Kidney glomerular epithelial cell (primary cell): ENCODE data around the gene MMD2.
A peak's percentile ranks its signal among the peaks of the same experiment; 100 is the strongest.
"Not testable (repeated sequence)": the region's sequence is repeated elsewhere in the genome, so short reads cannot be mapped to it uniquely, and the experiment has no call there.

Source experiments
- DNase-seq: peaks from one replicate; lab custom pipeline; 2025; lab: John Stamatoyannopoulos, UW

The MMD2 gene

DNA sequence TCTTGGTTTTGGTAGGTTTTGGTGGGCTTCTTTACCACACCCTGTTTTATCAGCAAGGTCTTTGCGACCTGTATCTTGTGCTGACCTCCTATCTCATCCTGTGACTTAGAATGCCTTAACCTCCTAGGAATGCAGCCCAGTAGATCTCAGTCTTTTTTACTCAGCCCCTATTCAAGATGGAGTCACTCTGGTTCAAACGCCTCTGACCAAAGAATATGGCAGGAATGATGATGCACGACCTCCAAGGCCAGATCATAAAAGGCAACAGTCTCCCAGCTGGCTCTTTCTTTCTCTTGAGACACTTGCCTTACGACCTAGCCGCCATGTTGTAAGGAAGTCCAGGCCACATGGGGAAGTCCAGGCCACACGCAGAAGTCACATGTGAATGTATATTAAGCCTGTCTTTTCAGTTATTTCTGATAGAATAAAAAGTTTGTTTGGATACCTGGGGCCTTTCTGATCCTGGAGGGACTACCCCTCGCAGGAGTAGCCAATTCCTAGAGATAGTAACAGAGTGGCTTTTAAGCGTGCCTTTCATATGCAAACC lies 65.0 kb downstream of the MMD2 start:
- DNase-seq, result no peak

DNA sequence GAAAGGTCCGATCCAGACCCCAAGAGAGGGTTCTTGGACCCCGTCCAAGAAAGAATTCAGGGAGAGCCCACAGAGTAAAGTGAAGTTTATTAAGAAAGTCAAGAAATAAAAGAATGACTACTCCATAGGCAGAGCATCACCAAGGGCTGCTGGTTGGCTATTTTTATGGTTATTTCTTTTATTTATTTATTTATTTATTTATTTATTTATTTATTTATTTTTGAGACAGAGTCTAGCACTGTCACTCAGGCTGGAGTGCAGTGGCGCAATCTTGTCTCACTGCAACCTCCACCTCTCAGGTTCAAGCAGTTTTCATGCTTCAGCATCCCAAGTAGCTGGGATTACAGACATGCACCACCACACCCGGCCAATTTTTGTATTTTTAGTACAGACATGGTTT lies 65.8 kb downstream of the MMD2 start:
- DNase-seq, result not testable (repeated sequence)

DNA sequence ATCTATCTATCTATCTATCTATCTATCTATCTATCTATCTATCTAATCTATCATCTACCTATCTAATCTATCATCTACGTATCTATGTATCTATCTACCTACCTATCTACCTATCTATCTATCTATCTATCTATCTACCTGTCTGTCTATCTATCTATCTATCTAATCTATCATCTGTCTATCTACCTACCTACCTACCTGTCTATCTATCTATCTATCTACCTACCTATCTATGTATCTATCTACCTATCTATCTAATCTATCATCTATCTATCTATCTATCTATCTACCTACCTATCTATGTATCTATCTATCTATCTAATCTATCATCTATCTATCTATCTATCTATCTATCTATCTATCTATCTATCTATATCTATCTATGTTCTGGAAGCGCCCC lies 67.5 kb downstream of the MMD2 start:
- DNase-seq, result not testable (repeated sequence)

DNA sequence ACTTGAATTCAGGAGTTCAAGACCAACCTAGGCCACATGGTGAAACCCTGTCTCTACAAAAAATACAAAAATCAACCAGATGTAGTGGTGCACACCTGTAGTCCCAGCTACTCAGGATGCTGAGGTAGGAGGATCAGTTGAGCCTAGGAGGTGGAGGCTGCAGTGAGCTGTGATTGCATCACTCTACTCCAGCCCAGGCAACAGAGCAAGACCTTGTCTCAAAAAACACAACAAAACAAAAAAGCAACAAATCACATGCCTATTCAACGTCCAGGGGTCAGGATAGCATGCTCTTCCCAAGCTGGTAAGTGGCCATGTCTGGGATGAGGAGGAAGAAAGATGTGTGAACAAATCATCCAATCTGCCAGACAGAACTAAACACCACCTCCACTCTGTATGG lies 69.3 kb downstream of the MMD2 start:
- DNase-seq, result no peak

DNA sequence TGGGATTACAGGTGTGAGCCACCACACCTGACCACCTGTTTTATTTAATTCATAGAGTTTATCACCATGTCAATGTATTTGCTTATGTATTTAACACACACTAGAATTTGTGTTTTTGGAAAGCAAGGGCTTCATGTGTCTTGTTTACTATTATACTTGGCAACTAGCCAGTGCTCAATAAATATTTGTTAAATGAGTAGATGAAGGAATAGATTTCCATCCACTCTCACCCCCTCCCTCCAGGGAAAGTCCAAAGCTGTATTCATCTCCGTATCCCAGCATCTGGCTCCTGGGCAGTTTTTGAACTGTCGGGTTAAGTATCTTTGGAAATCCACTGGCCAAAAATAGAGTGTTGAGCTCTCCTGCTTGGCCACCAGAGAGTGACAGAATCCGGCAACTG lies 70.8 kb downstream of the MMD2 start:
- no peak for DNase-seq

DNA sequence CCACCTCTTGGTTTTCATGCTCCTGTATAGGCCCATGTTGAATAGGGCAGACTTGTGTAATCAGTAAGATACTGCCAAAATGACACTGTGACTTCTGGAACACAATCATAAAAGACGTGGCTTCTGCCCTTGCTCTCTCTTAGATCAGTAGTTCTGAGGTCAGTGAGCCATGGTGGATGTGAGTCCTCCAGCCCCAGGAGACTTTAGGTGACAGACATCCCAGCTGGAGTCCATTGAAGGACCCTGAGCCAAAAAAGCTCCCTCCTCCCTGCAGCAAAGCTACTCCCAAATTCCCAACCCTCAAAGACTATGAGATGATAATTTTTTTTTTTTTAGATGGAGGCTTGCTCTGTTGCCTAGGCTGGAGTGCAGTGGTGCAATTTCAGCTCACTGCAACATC lies 72.3 kb downstream of the MMD2 start:
- DNase-seq, result no peak

DNA sequence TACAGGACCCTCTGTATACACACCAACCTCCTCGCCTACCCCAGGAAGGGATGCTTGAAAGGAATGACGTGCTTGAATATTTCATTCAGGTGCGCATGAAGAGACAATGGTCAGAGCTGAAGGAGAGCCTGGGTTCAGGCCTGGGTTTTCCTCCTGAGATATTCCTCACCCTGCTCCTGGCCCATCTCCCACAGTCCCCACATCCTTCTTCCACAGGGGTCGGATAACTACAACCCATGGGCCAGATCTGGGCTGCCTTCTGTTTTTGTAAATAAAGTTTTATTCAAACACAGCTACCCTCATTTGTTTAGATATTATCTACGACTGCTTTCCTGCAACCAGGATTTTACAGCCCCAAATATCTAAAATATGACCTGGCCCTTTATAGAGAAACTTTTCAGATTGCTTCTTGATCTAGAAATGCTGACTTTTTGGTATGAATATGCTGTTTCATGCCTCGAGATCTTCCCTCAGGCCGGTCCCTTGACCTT lies 73.6 kb downstream of the MMD2 start:
- DNase-seq, result no peak

DNA sequence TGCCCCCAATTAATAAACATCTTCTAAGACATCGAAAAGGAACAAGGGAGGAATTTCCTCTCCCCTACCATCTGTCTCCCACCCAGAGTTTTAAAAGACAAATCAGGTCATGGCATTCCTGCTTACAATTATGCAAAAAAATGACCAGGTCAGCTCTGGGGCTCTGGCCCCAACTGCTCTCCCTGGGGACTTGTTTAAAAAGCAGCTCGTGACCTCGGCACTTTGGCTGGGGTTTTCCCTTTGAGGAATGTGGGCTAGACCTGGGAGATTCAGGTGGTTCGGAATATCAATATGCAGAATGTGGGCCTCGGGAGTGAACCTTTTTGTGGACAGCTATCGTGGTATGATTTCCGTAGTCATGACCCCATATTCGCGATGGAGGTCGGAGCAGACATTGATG lies 74.8 kb downstream of the MMD2 start:
- DNase-seq, result no peak

DNA sequence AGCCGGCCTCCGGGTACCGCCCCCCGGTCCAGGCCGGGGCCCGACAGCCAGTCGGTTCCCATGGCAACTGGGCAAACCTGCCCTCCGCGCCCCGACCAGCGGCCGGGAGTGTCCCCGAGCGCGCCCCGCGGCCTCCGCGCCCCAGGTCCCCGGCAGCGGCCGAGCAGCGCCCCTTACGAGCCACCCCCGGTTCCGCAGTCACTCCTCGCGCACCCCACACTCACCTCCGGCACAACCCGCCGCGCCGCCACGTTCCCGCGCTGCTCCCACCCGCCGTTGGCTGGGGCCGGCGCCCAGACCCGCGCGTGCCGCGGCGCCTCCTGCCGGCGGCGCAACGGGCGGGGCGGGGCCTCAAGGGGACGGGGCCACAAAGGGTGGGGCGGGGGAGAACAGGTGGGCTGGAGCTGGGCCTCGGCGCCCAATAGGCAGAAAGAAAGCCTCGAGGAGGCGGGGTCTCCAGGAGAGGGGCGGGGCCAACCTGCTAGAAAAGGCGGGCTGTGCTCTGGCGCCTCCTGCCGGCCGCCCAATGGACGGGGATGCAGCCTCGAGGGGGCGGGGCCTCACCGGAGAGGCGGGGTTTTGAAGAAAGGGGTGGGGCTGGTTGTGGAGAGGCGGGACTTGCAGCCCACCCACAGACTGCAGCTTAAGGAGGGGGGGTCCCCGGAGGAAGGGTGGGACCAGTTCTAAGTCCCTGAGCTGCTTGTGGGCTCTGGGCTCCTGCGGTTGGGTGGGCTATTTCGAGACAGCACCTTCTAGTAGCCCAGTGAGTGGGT lies 75.4 kb downstream of the MMD2 start, which contains the start of gene RADIL:
TSS of gene RADIL (minus strand) at position 345 of the 773 bp plus-strand sequence. CDS start 5,577 bp downstream, outside the sequence.
- DNase-seq, result peak; percentile 62

DNA sequence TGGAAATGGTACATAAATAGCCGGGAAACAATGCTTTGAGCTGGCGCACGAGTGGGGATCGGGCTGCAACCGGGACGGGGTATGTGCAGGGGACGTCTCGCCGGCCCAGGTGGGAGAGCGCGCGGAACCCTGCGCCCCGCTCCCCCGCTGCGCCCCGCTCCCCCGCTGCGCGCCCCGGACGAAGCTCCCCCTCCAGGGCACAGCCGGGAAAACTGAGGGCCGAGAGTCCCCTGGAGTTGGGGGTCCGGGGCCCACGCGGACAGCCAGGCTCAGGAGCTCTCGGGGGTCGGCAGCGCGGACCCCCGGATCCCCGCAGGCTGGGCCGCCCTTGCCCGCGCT lies 76.0 kb downstream of the MMD2 start:
- DNase-seq, result no peak

DNA sequence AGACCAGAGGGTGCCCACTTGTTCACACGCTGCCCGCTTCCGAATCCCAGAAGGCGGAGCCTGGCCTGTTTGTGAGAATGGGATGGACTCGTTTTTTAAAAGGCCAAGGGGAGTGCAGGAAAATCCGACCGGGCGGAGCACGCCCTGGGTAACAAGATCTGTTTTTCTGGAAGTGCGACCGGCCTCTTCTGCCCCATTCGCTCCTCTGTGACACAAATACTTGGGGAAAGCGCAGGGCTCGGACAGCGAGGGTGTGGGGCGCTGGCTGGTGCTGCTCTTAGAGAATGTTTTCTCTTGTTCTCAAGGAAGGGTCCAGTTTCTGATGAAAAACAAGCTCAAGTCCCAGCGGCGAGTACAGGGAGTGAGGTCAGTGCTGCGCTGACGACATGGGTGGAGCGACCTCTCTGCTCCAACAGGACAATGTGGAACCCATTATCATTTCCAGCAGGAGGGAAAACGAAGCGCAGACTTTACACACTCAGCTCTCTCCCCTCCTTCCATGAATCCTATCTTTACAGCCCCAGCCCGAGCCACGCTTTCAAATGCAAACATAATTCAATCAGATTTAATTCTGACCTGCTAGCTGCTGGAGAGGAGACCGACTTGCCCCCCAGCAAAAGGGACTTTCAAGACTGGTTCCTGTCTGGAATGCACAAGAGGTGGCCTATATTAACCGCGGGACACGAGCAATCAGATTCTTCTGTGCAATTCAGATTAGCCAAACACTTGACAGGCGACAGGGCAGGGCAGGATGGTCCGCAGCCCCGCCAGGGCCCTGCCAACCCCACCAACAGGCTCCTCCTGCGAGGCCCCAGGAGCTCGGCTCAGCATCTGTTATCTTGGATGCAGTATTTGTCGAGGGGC lies 76.6 kb downstream of the MMD2 start:
- DNase-seq, result no peak

DNA sequence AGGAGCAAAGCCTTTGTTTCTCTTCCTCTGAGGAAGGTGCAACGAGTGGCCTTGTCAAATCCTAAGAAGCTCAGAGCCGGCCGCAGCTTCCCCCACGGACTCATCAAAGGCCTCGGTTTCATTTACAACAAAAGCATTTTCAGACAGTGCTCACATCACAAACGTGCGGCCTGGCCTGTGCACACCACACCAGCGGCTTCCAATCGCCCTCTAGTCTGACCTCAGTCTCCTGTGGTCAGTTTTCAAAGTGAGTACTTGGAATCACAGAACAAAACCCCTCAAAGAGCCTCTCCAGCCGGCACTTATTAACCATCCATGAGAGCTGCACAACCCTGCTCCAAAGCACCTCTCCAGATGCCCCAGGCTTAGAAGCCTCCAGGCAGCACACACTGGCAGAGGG lies 78.8 kb downstream of the MMD2 start:
- no peak for DNase-seq

DNA sequence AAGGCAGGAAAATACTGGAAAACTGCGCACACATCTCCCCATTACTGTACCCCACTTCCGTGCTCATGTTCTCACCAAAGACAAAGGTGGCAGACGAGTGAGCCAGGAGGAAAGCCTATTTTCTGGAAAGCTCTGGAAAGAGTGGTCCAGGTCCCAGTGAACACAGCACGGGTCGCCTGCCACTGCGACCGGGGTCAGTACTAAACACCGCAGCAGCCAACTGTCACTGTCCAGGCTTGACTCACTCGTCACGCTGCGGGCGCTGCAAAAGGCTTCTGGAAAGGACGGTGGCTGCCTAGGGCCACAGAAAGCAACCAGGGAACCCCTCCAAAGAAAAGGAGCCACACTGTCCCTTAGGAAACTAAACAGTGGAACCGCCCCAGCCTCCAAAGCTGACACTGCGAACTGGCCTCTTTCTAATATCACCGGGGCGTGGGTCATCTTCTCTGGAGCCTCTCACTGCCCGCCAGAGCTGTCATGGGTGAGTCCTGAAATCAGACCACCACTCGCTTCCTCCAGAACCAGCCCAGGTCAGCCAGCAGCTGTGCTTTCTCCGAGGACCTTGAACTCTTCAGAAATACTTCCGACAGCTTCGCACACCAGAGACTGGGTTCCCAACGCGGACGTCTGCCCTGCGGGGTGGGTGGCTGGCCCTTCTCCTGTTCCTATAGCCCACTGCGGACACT lies 79.4 kb downstream of the MMD2 start:
- no peak for DNase-seq

DNA sequence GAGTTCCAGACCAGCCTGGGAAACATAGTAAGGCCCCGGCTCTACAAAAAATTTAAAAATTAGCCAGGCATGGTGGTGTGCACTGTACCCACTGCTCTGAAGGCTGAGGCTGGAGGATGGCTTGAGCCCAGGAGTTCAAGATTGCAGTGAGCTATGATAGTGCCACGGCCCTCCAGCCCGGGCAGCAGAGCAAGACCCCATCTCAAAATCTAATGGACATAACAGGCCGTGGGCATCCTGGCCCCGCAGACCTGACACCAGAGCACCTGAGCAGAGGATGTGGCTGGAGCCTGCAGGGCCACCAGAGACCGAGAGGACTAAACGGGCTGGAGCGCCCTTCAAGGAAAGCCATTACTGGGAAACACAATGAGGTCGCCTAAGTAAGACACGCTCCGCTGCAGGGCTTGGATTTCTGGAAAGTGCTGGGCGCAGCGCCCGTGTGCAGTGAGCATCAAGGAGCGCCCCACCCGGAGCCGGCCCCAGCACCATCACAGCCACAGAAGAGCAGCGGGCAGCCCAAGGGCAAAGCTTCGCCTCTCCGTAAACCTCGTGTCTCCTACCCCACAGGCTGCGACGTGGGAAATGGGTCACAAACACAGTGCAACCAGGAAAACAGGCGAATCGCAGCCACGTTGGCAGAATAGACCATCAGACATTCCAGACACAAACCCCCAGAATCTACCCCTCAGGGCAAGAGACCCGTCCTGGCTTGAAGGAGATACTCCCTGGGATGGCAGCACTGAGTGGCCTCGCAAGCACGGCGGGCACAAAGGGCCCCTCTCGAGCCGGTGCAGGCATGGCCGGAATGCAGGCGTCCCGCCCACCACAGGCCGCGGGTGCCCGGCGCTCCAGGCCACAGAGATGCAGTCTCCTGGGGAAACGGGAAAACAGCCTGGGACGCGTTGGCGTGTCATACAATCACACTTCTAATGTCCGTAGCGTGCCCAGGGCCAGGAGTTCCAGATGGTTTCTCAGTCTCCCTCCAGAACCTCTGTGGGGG lies 80.4 kb downstream of the MMD2 start:
- no peak for DNase-seq

DNA sequence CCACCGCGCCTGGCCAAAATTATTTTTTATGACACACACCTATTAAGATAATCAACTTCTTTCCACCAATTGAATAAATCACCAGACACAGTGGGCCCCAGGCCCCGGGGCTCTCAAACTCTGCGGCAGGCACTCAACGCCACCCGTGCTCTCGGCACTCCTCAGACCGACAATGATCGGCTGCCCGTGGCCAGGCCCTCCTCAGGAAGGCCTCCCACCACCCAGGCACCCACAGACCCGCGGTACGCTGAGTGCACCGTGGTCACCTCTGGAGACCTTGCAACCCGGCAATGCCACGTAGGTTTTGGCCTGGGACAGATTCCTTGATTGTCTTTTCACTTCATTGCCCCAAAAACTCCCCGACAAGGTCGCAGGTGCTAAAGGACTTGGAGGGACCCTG lies 82.4 kb downstream of the MMD2 start:
- no peak for DNase-seq

DNA sequence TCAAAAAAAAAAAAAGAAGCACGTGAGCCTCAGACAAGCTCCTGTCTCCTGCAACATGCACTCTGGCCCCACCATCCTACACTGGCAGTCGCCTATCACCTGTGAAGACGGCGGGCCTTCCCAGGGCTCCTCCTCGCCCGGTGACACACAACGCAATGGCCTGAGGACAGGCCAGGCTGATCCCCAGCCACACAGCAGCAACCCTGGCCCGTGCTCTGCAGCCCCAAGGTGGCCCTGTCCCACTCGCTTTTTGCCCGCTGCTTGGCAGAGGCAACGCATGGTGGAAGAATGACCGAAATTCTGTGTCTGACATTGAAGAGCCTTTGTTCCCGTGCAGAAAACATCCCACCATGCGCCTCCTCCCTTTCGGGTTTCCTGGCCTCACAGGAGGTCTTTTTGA lies 83.6 kb downstream of the MMD2 start:
- no peak for DNase-seq

DNA sequence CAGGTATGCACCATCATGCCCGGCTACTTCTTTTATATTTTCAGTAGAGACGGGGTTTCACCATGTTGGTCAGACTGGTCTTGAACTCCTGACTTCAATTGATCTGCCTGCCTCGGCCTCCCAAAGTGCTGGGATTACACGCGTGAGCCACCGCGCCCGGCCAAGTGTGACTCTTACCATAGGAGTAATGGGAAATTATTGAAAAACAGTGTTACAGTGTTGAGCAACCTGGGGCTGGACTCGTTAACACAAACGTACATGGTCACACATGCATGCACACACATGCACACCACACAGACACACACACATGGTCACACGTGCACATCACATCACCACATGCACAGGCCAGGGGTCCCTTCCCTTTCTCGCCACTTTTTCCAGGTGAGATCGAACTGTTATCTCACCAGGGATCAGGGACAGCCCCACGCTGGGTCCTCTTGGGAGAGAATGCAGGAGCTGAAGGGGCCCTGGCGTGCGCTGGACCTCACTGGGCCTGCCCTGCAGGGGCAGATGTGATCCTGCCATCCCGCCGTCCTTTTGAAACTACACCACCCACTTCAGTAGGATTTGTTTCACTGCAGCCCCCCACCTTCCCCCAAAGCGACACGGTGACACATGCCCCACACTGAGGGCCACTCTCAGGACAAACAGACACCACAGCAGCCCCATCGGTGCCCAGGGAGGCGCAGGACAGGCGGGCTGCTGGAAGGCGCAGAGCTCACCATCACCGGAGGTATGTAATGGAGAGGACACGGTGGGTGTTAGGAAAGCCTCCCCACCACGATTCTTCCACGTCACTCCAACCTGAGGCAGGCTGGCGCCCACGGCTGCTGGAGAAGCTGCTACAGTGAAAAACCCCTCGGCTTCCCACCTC lies 85.7 kb downstream of the MMD2 start:
- DNase-seq, result no peak

DNA sequence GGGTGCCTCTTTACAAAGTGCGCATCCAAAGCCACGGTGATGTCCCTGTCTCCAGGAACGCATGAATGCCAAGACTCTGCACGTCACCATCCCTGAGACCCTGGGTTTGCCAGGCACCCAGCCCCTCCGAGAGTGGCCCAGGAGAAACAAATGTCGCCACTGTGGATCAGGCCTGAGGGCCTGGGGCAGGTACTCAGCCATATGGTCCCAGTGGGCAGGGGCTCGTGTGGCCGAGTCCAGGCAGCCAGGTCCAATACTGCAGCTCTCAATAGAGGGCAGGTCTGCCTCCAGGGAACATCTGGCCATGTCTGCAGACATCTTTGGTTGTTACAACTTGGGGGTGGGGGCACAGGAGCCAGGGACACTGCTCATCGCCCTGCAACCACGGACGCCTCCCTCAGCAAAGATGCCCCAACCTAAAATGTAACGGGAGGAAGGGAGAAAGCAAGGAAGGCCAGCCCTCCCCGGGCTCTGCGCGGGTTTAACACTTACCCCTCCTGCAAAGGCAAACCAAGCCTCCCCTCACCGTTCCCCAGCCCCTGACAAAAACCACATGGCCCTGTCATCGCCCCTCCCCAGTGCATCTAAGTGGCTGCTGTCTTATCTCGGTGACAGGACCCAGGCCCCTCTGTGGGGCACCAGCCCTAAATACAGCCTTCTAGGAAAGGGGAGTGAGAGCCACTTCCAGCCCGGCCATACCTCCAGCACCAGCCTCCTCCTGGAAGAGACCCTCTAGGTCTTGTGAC lies 86.9 kb downstream of the MMD2 start:
- no peak for DNase-seq

DNA sequence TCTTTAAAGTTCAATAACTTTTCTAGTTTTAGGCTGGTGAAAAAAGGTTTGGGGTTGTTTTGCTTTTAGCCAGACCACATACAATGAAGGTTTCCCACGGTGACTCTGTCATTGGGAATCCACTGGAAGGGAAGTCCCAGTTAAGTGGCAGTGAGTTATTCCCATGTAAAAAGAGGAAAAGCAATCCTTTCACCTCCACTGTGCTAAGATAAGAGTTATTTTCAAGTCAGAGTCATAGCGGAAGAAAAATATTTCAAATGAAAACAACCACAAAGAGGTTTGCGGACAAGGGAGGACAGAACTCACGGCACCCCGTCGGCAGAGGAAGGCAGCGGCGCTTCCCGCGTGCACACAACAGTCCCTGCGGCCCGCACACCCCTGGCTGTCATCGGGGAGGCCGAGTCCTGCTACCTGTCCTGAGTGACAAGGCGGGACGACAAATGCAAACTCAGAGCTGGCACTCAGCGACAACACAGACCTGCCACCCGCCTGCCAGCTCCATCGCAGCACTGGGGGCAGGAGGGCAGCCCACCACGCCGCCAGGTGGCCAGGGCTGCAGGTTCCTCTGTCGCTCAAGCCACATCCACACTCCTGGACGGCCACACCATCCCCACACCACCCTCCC lies 87.8 kb downstream of the MMD2 start:
- DNase-seq, result no peak
